GM18520 (cell line): ENCODE measurements around the gene BACH2.
"Not testable (repeated sequence)": the region's sequence is repeated elsewhere in the genome, so short reads cannot be mapped to it uniquely, and the experiment has no call there.

ENCODE experiments used
- ATAC-seq: cut with Tn5 transposase; IDR thresholded peaks from one replicate; pipeline ENCODE4 v1.9.1; 2021; ENCODE audit not compliant: unreplicated experiment

The BACH2 gene

DNA sequence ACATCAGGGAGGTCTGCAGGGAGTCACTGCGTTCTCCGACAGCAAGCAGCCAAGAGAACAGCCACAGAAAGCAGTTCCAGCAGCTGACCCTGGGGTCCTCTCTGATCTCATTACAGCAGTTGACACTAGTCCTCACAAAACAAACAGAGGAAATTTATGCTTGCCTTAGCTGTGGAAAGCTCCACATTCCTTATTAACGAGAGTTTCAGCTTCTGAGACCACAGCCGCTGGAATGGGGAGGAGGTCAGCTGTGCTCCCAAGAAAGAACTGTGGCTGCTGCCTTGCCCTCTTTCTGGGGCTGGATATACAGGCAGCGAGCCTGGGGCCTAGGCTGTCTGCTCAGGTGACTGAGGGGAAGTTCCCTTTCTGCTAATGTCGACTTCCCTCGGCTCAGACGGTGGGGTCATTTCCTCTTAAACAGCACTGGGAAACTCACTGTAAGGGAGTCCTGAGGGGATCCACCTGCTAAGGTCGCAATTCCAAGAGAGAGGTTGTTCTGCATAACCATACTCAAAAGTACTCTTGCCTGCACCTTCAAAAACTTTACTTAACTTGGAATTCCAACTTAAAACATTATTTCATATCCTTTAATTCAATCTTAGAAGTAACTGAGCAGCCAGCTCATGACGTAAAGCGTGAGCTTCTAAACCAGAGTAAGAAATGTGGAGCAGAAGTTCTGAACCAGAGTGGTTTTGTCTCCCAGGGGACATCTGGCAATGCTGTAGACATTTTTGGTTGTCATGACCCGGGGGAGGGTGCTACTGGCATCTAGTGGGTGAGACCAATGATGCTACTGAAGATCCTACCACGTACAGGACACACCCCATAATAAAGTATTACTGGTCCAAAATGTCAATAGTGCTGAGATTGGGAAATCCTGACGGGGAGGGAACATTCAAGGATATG lies 80.3 kb downstream of the BACH2 start:
- no peak for ATAC-seq

DNA sequence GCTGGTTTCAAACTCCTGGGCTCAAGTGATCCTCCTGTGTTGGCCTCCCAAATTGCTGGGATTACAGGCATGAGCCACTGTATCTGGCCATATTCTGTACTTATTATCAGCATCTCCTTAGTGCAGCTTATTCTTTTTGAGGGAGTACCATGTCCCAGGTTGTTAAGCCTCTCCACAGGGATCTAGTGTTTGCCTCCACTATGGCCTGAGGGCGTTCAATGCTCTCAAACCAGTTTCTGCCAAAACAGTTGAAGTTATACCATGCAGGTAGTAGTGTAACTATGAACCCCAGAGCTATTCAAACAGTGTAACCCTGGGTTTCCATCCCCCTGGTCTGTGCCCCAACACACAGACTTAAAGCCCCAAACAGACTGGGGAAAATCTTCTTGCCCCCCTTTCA lies 81.7 kb downstream of the BACH2 start:
- no peak for ATAC-seq

DNA sequence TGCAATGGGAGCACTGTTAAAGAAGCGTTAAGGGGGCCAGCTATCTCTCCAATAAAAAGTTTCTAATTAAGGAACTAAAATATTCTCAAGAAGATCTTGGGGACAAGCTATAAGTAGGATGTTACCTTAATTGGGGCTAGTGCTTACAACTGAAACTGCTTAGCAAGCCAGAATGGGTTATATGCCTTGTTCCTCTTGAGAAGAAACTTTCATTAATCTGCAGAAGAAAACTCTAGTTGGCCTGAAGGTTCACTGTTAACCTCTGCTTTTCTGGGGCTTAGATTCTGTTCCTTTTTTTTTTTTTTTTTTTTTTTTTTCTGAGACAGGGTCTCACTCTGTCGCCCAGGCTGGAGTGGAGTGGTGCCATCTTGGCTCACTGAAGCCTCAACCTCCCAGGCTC lies 82.2 kb downstream of the BACH2 start:
- ATAC-seq: no peak

GRCh38 chr6:90212274-90212673 lies 84.4 kb downstream of the BACH2 start:
- ATAC-seq: no peak

GRCh38 chr6:90209527-90209926 lies 87.1 kb downstream of the BACH2 start:
- ATAC-seq: no peak

GRCh38 chr6:90208690-90209089 lies 88.0 kb downstream of the BACH2 start:
- ATAC-seq: not testable (repeated sequence)

GRCh38 chr6:90204327-90205056 lies 92.2 kb downstream of the BACH2 start:
- no peak for ATAC-seq

DNA sequence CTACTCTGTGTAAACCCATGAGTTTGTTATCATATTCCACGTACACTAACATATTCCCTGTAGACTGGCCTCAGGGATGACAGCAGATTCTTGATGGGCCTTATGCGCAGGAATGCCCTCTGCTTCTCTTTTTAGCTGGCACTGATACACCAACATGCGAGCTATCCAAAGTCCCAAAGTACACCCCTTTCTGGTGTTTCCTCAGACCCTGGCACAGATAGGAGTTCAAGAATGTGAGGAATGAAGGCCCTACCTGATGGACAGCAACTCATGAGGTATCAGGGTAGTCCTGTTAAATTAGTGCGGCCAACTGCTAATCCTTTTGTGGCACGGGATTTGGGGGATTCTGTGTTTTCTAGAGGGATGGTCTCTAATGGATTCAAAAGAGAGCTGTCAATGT lies 93.0 kb downstream of the BACH2 start:
- ATAC-seq: no peak

DNA sequence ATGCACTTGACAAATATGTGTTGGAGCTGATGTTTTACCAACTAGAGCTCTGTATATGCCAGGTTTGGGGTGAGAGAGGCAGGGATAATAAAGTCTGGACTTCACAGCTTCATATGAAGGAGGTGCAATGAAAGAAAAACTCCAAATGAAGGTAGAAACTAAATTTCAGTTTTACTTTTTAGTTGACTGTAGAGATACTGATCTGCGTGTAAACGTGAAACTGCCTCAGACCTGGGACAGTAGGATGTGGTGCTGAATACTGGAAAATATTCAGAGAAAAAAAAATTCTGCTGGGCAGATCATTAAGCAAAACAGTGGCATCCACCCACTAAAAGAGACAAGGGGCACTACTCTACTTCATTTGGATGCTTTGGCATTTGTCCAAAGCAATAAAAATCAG lies 94.5 kb downstream of the BACH2 start:
- ATAC-seq: peak; percentile 65

GRCh38 chr6:90199900-90200299 lies 96.7 kb downstream of the BACH2 start:
- ATAC-seq: no peak

GRCh38 chr6:90198758-90199425 lies 97.8 kb downstream of the BACH2 start:
- ATAC-seq: no peak

- ATAC-seq: no peak
Measured at GRCh38 chr6:90197854-90198496, 98.7 kb downstream of the BACH2 start.

- no peak for ATAC-seq
Measured at GRCh38 chr6:90195094-90195829, 101.4 kb downstream of the BACH2 start.

DNA sequence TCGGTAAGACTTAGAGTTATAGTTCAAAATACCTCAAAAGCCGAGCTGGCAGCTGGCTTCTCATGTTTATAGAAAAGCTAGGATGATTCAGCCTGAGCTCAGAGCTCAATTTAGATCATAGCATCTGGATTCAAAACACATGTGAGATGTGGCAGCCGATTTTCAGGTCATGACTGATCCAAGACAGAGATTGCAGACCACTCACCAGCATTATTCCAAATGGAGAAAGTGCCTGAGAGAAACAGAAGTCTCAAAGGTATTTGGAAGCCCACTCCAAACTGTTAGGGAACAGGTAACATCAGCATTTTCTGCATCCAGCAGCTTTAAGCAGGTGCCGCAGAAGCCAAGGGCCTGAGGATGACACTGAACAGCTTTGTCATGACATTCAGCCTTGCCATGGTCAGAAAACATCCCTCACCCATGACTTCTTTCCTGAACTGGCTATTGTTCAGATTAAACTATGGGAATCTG lies 102.2 kb downstream of the BACH2 start:
- no peak for ATAC-seq

GRCh38 chr6:90193359-90193758 lies 103.3 kb downstream of the BACH2 start:
- no peak for ATAC-seq

DNA sequence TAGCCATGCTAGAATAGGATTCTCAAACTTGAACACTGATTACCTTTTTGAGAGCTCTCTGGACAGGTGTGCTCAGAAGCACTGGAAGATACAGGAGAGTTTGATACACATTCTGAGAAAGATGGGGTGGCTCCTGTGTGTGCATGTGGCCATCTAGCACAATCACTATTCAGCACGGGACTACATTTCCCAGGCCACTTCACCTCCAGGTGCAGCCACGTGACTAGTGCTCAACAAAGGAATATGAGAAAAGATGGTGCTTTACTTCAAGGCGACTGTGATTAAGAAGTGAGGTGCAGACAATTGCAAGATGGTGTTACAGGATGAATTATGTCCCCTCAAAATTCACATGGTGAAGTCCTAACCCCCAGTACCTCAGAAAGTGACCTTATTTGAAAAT lies 103.8 kb downstream of the BACH2 start:
- ATAC-seq: no peak

- ATAC-seq: no peak
Measured at GRCh38 chr6:90190752-90191395, 105.8 kb downstream of the BACH2 start.

DNA sequence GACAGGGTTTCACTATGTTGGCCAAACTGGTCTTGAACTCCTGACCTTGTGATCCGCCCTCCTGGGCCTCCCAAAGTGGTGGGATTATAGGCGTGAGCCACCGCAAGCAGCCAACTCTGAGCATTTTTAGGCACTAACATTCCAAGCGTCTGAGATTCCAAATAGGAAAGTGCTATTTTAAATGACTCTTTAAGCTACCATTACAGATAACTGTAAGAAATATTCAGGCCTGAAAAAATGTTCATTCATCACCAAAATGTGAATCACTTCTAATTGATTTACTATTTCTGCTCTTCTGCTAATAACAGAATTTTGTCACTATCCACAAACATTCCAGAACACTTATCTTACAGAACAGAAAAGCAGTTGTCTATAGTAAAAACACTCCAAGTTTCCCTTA lies 106.5 kb downstream of the BACH2 start:
- ATAC-seq: no peak

DNA sequence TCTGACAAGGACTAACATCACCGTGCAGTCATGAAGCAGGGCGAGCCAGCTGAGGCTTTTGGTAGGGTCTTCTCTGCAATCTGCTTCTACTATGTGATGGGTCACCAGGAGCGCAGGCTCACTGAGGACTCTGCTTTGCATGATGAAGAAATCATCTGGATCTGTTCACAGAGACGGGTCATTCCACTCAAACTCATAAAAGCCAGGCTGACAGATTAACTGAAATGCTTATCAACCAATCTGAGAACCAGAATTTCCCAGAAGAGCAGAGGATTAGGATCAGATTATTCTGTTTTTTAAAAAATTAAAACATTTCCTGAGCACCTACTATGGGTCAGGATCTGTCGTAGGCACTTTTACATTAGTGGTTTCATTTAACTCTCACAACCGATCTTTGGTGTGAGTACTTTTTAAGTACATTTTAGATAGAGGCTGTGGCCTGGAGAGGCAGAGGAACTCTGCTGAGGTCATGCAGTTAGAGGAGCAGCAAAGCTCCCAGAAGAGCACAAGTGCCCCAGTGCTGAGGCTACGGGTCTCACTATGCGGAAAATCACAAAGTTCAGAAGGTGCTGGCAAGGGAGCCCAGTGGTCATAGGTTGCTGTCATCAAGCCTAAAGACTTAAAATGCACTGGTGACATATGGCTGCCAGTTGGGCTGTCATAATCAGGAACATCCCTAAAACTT lies 109.1 kb downstream of the BACH2 start:
- ATAC-seq: no peak
